HepG2 (cell line): ENCODE measurements around the gene ARL16. TPM values are rescaled to one million over a fixed set of nuclear protein-coding genes. Genes with fewer than 3 reads are reported as not detected.

Experiments
- ATAC-seq: fragments of 200-7000 bp; cut with Tn5 transposase; 3 replicates; pipeline ENCODE4 v1.9.1; 2020; ENCODE audit warnings: mild to moderate bottlenecking, moderate library complexity
- BruUV-seq: library from RNA; stranded (reverse); fragments of 400-500 nt; replicated peaks from 2 replicates; lab custom pipeline; 2021; lab: Mats Ljungman, UMichigan
- CTCF ChIA-PET: fragments of 300-600 bp; formaldehyde crosslinking; extraction: SDS; loops from one replicate; lab custom pipeline; 2021; ENCODE audit warnings: low total read pairs, inconsistent platforms, low intra/inter-chr PET ratio; lab: Yijun Ruan, JAX
- POLR2A ChIA-PET: fragments of 350-600 bp; sonication (Branson Sonifier 250); formaldehyde crosslinking; loops from one replicate; lab custom pipeline; 2020; ENCODE audit warnings: antibody characterized with exemption, inconsistent platforms; lab: Yijun Ruan, JAX
- DNase-seq: peaks from one replicate; pipeline ENCODE4 v3.0.0-alpha.2; 2015; ENCODE audit warnings: low spot score
- FAIRE-seq: peaks from 3 replicates; lab custom pipeline; 2011; peaks lifted over from hg19 to GRCh38; lab: Jason Lieb, UNC
- H2AFZ ChIP-seq: one replicate; pipeline ENCODE4 v1.6.1; 2011; ENCODE audit warnings: low read length, inconsistent platforms
- H3K27ac ChIP-seq: fragments of 300-600 bp; 3 replicates; pipeline ENCODE4 v1.8.0; 2011; ENCODE audit warnings: mixed run types, mild to moderate bottlenecking, mixed read lengths, low read length, inconsistent platforms; ENCODE audit not compliant: insufficient read depth; ENCODE audit errors: extremely low read length
- H3K27me3 ChIP-seq, 2 experiments: fragments of 200-600 bp in 1 of 2; 2 replicates in 1 of 2; 3 replicates in 1 of 2; pipeline versions ENCODE4 v1.6.0 to v1.8.0; 2011; ENCODE audit warnings: low read length in 2 of 2, mild to moderate bottlenecking in 2 of 2, moderate library complexity in 2 of 2, inconsistent platforms in 1 of 2; ENCODE audit not compliant: insufficient read depth in 2 of 2, control insufficient read depth in 1 of 2
- H3K36me3 ChIP-seq, 2 experiments: fragments of 200-600 bp in 1 of 2; replicated peaks in 1 of 2; 2 replicates in 1 of 2; 3 replicates in 1 of 2; pipeline versions ENCODE4 v1.5.1 to v1.8.0; 2011; ENCODE audit warnings: low read length in 2 of 2, inconsistent platforms in 1 of 2; ENCODE audit not compliant: insufficient read depth in 2 of 2, control insufficient read depth in 1 of 2
- H3K4me1 ChIP-seq: 2 replicates; pipeline ENCODE4 v1.5.1; 2012; ENCODE audit warnings: low read length, inconsistent platforms; ENCODE audit not compliant: insufficient read depth
- H3K4me2 ChIP-seq: 2 replicates; pipeline ENCODE4 v1.6.0; 2011; ENCODE audit warnings: low read depth, low read length, inconsistent platforms
- H3K4me3 ChIP-seq, 3 experiments: fragments of 200-600 bp in 1 of 3; sonication (generic), shearing (Covaris generic) in 1 of 3; replicated peaks in 1 of 3; 2 replicates each; pipeline ENCODE4 v1.5.1; 2011 to 2016; ENCODE audit warnings: low read length in 3 of 3, inconsistent platforms in 2 of 3, low read depth in 2 of 3, mild to moderate bottlenecking in 2 of 3, control low read depth in 1 of 3, mixed read lengths in 1 of 3; ENCODE audit not compliant: insufficient read depth in 1 of 3
- H3K79me2 ChIP-seq: one replicate; pipeline ENCODE4 v1.6.1; 2011; ENCODE audit warnings: low read length, inconsistent platforms; ENCODE audit not compliant: insufficient read depth
- H3K9ac ChIP-seq: 2 replicates; pipeline ENCODE4 v1.6.0; 2011; ENCODE audit warnings: mild to moderate bottlenecking, low read depth, low read length, inconsistent platforms; ENCODE audit not compliant: insufficient read depth
- H3K9me3 ChIP-seq: 2 replicates; pipeline ENCODE4 v1.5.1; 2012; ENCODE audit warnings: mild to moderate bottlenecking, low read length
- H4K20me1 ChIP-seq: 2 replicates; pipeline ENCODE4 v1.6.0; 2011; ENCODE audit warnings: inconsistent platforms, mild to moderate bottlenecking, low read length, moderate library complexity; ENCODE audit not compliant: insufficient read depth
- ARID2 ChIP-seq: sonication (generic); formaldehyde crosslinking; IDR thresholded peaks from 2 replicates; pipeline ENCODE4 v1.8.1; 2022; ENCODE audit warnings: mild to moderate bottlenecking, missing genetic modification reagents, borderline replicate concordance
- ATRX ChIP-seq: sonication (generic); formaldehyde crosslinking; IDR thresholded peaks from 2 replicates; pipeline ENCODE4 v1.4.0; 2020; ENCODE audit warnings: missing genetic modification reagents, borderline replicate concordance
- DR1 ChIP-seq: sonication (generic); formaldehyde crosslinking; IDR thresholded peaks from 2 replicates; pipeline ENCODE4 v1.8.0; 2021; ENCODE audit warnings: mild to moderate bottlenecking, missing genetic modification reagents, inconsistent platforms
- HOXA5 ChIP-seq: sonication (generic); formaldehyde crosslinking; IDR thresholded peaks from 2 replicates; pipeline ENCODE4 v1.4.0; 2020; ENCODE audit warnings: missing genetic modification reagents
- IKZF4 ChIP-seq: sonication (generic); formaldehyde crosslinking; IDR thresholded peaks from 2 replicates; pipeline ENCODE4 v1.5.1; 2020; ENCODE audit warnings: borderline replicate concordance, mild to moderate bottlenecking, low read depth, missing genetic modification reagents; ENCODE audit errors: not compliant biosample characterization
- KDM2A ChIP-seq: sonication (generic); formaldehyde crosslinking; IDR thresholded peaks from 2 replicates; pipeline ENCODE4 v1.4.0; 2020; ENCODE audit warnings: low read depth, missing genetic modification reagents, borderline replicate concordance
- NFIB ChIP-seq: sonication (generic); formaldehyde crosslinking; IDR thresholded peaks from 2 replicates; pipeline ENCODE4 v1.9.0; 2021; ENCODE audit warnings: missing genetic modification reagents, mild to moderate bottlenecking, borderline replicate concordance
- NFKB2 ChIP-seq: sonication (generic); formaldehyde crosslinking; IDR thresholded peaks from 2 replicates; pipeline ENCODE4 v1.4.0; 2020; ENCODE audit warnings: missing genetic modification reagents, borderline replicate concordance
- RBM22 ChIP-seq: fragments of 200-400 bp; formaldehyde crosslinking; optimal IDR thresholded peaks from 2 replicates; pipeline ENCODE3; 2017; ENCODE audit warnings: mild to moderate bottlenecking, low read length, moderate library complexity
- SNAI1 ChIP-seq: sonication (generic); formaldehyde crosslinking; IDR thresholded peaks from 2 replicates; pipeline ENCODE4 v1.5.0; 2020; ENCODE audit warnings: mild to moderate bottlenecking, missing genetic modification reagents, borderline replicate concordance
- ZNF20 ChIP-seq: sonication (generic); formaldehyde crosslinking; IDR thresholded peaks from 2 replicates; pipeline ENCODE4 v1.4.0; 2020; ENCODE audit warnings: mild to moderate bottlenecking, moderate library complexity, missing genetic modification reagents
- ZNF468 ChIP-seq: sonication (generic); formaldehyde crosslinking; IDR thresholded peaks from 2 replicates; pipeline ENCODE4 v1.8.0; 2022; ENCODE audit warnings: mild to moderate bottlenecking, moderate library complexity, missing genetic modification reagents
- whole genome bisulfite sequencing: methylation state at CpG from one replicate; pipeline ENCODE4 v1.1.6; 2017; ENCODE audit warnings: low lambda C conversion rate; 5-methylcytosine and 5-hydroxymethylcytosine counted together
- in situ Hi-C: cut with HindIII; loops from 2 replicates; pipeline ENCODE4 v1.10.0; 2017; ENCODE audit warnings: low pct_unique_long_range_greater_than_20kb; ENCODE audit not compliant: extremely low pct_ligation_motif_present
- intact Hi-C: fragments of 100-400 bp; cut with micrococcal nuclease; formaldehyde crosslinking; loops from one replicate; pipeline ENCODE4 v1.10.0; 2022; ENCODE audit not compliant: unreplicated experiment
- polyA plus RNA-seq, 8 experiments: library from polyadenylated mRNA; depleted of rRNA in 3 of 8; stranded (reverse) in 7 of 8; unstranded in 1 of 8; fragments of >200 nt; fragmentation: Illumina TruSeq in 4 of 8; extraction: Trizol in 4 of 8; gene quantifications; 2 replicates each; pipeline versions ENCODE4 v1.2.1 to v1.2.3, GENCODE V29; 2011 to 2016; ENCODE audit warnings: low read depth in 4 of 8, missing spikeins in 1 of 8, mixed read lengths in 1 of 8; ENCODE audit not compliant: insufficient read depth in 1 of 8
- total RNA-seq, 5 experiments: library from RNA; depleted of rRNA; stranded (reverse); fragments of >200 nt; fragmentation: Illumina TruSeq; extraction: Trizol; gene quantifications; 2 replicates each; pipeline ENCODE4 v1.2.3, GENCODE V29; 2016; ENCODE audit warnings: low read depth in 1 of 5
- TF ChIP-seq, protein P1 (sequence below): sonication (generic); formaldehyde crosslinking; IDR thresholded peaks from 2 replicates; pipeline ENCODE4 v1.8.0; 2022; ENCODE audit warnings: mild to moderate bottlenecking, missing genetic modification reagents; ENCODE audit not compliant: insufficient replicate concordance

Gene ARL16
- total and polyA plus RNA-seq, 2 of the 13 experiments (the other 11 are each of a cell fraction or from before 2014, with no cell fraction given) = 20.8 to 30.8 TPM

DNA sequence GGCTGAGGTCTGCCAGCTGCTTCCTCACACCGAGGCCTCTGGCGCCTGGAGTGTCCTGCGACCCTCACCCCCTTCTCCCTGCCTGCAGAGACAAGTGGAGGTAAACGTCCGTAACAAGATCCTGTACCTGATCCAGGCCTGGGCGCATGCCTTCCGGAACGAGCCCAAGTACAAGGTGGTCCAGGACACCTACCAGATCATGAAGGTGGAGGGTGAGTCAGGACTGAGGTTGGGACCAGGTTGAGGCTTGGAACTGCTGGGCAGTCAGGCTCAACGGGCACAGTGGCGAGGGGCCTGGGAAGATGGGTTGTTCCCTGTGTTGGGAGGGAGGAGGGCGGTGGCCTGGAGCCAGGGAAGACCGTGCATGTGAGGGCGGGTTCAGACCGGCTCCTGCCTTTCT lies 5.0 kb upstream of the ARL16 start:
- no peak for FAIRE-seq
- Histone ChIP-seq H3K4me3 (no peak overlapping the region), H3K4me2 (no peak overlapping the region), H3K79me2 (peaks cover 22% of the 10 kb centered on the region), H3K27me3 (no peaks in the 10 kb centered on the region; a peak in 2 of 5 replicates), H3K9me3 (no peaks in the 10 kb centered on the region), H2AFZ (no peak overlapping the region), H3K27ac (no peak overlapping the region), H3K4me1 (peaks cover 17% of the 10 kb centered on the region), H4K20me1 (no peaks in the 10 kb centered on the region)
- over 99% methylated on average over 12 of the region's 14 CpGs for WGBS
- ATAC-seq = no peak
- ChIA-PET CTCF (no interaction called here), POLR2A (no interaction called here)
- no peak for DNase-seq
- TF ChIP-seq, protein P1, sequence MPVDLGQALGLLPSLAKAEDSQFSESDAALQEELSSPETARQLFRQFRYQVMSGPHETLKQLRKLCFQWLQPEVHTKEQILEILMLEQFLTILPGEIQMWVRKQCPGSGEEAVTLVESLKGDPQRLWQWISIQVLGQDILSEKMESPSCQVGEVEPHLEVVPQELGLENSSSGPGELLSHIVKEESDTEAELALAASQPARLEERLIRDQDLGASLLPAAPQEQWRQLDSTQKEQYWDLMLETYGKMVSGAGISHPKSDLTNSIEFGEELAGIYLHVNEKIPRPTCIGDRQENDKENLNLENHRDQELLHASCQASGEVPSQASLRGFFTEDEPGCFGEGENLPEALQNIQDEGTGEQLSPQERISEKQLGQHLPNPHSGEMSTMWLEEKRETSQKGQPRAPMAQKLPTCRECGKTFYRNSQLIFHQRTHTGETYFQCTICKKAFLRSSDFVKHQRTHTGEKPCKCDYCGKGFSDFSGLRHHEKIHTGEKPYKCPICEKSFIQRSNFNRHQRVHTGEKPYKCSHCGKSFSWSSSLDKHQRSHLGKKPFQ (CRISPR knock-in tag) = no peak
- TF ChIP-seq DR1 (CRISPR knock-in tag) (no peak), NFKB2 (no peak), ATRX (CRISPR knock-in tag) (no peak), SNAI1 (CRISPR knock-in tag) (no peak), ZNF20 (no peak), ZNF468 (CRISPR knock-in tag) (no peak), KDM2A (CRISPR knock-in tag) (no peak), RBM22 (no peak), ARID2 (CRISPR knock-in tag) (no peak), HOXA5 (CRISPR knock-in tag) (no peak), IKZF4 (no peak), NFIB (CRISPR knock-in tag) (no peak)
- TF ChIP-seq, all 625 proteins: peak for 0
- no TSS peak for BruUV-seq
- in situ Hi-C loops (no loop called here), intact Hi-C loops (no loop called here)
- Histone ChIP-seq H3K9ac (no peak overlapping the region), H3K36me3 (peaks cover 58 to 78% of the 10 kb centered on the region in 2 experiments; a peak in 4 of 5 replicates)
